ENCODE data around the gene ZFPM1.

- no peak for TF ChIP-seq ZNF8 (CRISPR knock-in tag; IDR thresholded peaks at IDR 0.05)
- TF ChIP-seq CSDC2 (CRISPR knock-in tag; IDR thresholded peaks at IDR 0.05) = no peak
- no peak for TF ChIP-seq PATZ1 (CRISPR knock-in tag; IDR thresholded peaks at IDR 0.05; ENCODE audit: borderline replicate concordance)
Measured at GRCh38 chr16:88434353-88434690, 18.8 kb upstream of the ZFPM1 start.
